NT2/D1 (cell line): ENCODE data around the gene RERE.
A peak's percentile ranks its signal among the peaks of the same experiment; 100 is the strongest.

Experiments used
- DNase-seq: peaks from one replicate; pipeline ENCODE4 v3.0.0-alpha.2; 2011; ENCODE audit warnings: low read depth, low spot score
- H3K27me3 ChIP-seq: 2 replicates; pipeline ENCODE4 v1.6.0; 2011; ENCODE audit warnings: mild to moderate bottlenecking; ENCODE audit not compliant: insufficient read length, insufficient read depth
- H3K36me3 ChIP-seq: 2 replicates; pipeline ENCODE4 v1.6.1; 2011; ENCODE audit warnings: mild to moderate bottlenecking, low read length, mixed read lengths; ENCODE audit not compliant: insufficient read depth, insufficient read length
- H3K4me1 ChIP-seq: 2 replicates; pipeline ENCODE4 v1.5.1; 2011; ENCODE audit not compliant: insufficient read depth, insufficient read length
- H3K4me3 ChIP-seq: 2 replicates; pipeline ENCODE4 v1.5.1; 2011; ENCODE audit warnings: low read depth; ENCODE audit not compliant: insufficient read length
- H3K9ac ChIP-seq: 2 replicates; pipeline ENCODE4 v1.6.0; 2011; ENCODE audit warnings: low read depth; ENCODE audit not compliant: insufficient read length
- H3K9me3 ChIP-seq: 2 replicates; pipeline ENCODE4 v1.5.1; 2011; ENCODE audit warnings: mild to moderate bottlenecking, low read length; ENCODE audit not compliant: insufficient read depth
- SUZ12 ChIP-seq: IDR thresholded peaks from 2 replicates; pipeline ENCODE4 v1.6.1; 2011; ENCODE audit not compliant: insufficient read length, insufficient read depth; ENCODE audit errors: extremely low read depth
- YY1 ChIP-seq: IDR thresholded peaks from 2 replicates; pipeline ENCODE4 v1.6.1; 2011; ENCODE audit not compliant: insufficient read length, insufficient read depth
- ZNF274 ChIP-seq: IDR thresholded peaks from 2 replicates; pipeline ENCODE4 v1.6.1; 2011; ENCODE audit warnings: mild to moderate bottlenecking, low read depth, low read length

RERE gene

DNA sequence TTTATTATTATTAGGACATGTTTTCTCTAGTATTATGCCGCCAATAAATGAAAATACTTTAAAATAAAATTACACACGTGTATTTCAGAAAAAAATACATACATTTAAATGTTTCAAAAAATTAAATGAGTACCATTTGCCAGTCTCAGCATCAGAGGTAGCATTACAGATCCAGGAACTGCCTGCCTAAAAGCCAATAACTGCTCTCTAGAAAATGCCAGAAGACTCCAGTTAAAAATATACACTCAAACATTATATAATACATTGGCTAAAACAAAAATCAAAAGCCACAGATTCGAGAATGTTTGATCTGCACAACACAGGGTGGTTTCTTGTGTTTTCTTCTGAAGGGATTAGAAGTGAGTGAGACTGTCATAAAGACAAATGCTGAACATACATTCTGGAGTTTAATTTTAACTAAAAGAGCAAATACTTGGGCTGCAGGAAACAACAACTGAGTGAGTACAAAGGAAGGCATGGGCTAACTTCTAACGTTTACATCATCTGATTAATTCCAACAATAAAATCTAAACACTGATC lies 105.5 kb downstream of the RERE start:
- Histone ChIP-seq H3K9ac (no peak overlapping the region), H3K9me3 (no peaks in the 10 kb centered on the region), H3K4me3 (no peak overlapping the region), H3K4me1 (no peaks in the 10 kb centered on the region), H3K27me3 (no peaks in the 10 kb centered on the region), H3K36me3 (no peaks in the 10 kb centered on the region)
- TF ChIP-seq YY1: no peak
- TF ChIP-seq ZNF274: no peak
- no peak for TF ChIP-seq SUZ12
- DNase-seq: no peak

GRCh38 chr1:8711151-8711550 lies 106.3 kb downstream of the RERE start:
- Histone ChIP-seq H3K4me1 (no peaks in the 10 kb centered on the region), H3K9ac (no peak overlapping the region), H3K27me3 (no peaks in the 10 kb centered on the region), H3K9me3 (no peaks in the 10 kb centered on the region), H3K36me3 (no peaks in the 10 kb centered on the region), H3K4me3 (no peak overlapping the region)
- DNase-seq: no peak
- TF ChIP-seq SUZ12: no peak
- no peak for TF ChIP-seq YY1
- TF ChIP-seq ZNF274: no peak

DNA sequence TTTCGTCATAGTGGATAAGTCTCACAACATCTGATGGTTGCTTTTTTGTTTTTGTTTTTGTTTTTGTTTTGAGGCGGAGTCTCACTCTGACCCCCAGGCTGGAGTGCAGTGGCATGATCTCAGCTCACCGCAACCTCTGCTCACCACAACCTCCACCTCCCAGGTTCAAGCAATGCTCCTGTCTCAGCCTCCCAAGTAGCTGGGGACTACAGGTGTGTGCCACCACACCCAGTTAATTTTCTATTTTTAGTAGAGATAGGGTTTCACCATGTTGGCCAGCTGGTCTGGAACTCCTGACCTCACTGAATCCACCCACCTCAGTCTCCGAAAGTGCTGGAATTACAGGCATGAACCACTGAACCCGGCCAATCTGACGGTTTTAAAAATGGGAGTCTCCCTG lies 109.2 kb downstream of the RERE start:
- Histone ChIP-seq H3K4me3 (no peak overlapping the region), H3K4me1 (no peaks in the 10 kb centered on the region), H3K27me3 (no peaks in the 10 kb centered on the region), H3K36me3 (no peaks in the 10 kb centered on the region), H3K9me3 (no peaks in the 10 kb centered on the region), H3K9ac (no peak overlapping the region)
- TF ChIP-seq SUZ12 (no peak), YY1 (no peak), ZNF274 (no peak)
- no peak for DNase-seq

- no peak for DNase-seq
- Histone ChIP-seq H3K9ac (no peak overlapping the region), H3K27me3 (no peaks in the 10 kb centered on the region), H3K36me3 (no peaks in the 10 kb centered on the region), H3K9me3 (no peaks in the 10 kb centered on the region), H3K4me1 (no peaks in the 10 kb centered on the region), H3K4me3 (no peak overlapping the region)
- no peak for TF ChIP-seq YY1
- no peak for TF ChIP-seq ZNF274
- TF ChIP-seq SUZ12: no peak
These were observed 110.4 kb downstream of the RERE start for GRCh38 chr1:8706995-8707396.

GRCh38 chr1:8706291-8706690 lies 111.1 kb downstream of the RERE start:
- Histone ChIP-seq H3K9ac (no peak overlapping the region), H3K9me3 (no peaks in the 10 kb centered on the region), H3K4me3 (no peak overlapping the region), H3K4me1 (no peaks in the 10 kb centered on the region), H3K27me3 (no peaks in the 10 kb centered on the region), H3K36me3 (no peaks in the 10 kb centered on the region)
- no peak for DNase-seq
- TF ChIP-seq YY1 (no peak), ZNF274 (no peak), SUZ12 (no peak)

GRCh38 chr1:8704866-8705506 lies 112.5 kb downstream of the RERE start:
- H3K4me1 ChIP-seq: no peaks in the 10 kb centered on the region
- DNase-seq: no peak
- H3K27me3 ChIP-seq: no peaks in the 10 kb centered on the region
- TF ChIP-seq ZNF274: no peak
- TF ChIP-seq SUZ12: no peak
- TF ChIP-seq YY1: no peak
- no peaks in the 10 kb centered on the region for H3K36me3 ChIP-seq
- no peak overlapping the region for H3K4me3 ChIP-seq
- no peaks in the 10 kb centered on the region for H3K9me3 ChIP-seq
- H3K9ac ChIP-seq: no peak overlapping the region

DNA sequence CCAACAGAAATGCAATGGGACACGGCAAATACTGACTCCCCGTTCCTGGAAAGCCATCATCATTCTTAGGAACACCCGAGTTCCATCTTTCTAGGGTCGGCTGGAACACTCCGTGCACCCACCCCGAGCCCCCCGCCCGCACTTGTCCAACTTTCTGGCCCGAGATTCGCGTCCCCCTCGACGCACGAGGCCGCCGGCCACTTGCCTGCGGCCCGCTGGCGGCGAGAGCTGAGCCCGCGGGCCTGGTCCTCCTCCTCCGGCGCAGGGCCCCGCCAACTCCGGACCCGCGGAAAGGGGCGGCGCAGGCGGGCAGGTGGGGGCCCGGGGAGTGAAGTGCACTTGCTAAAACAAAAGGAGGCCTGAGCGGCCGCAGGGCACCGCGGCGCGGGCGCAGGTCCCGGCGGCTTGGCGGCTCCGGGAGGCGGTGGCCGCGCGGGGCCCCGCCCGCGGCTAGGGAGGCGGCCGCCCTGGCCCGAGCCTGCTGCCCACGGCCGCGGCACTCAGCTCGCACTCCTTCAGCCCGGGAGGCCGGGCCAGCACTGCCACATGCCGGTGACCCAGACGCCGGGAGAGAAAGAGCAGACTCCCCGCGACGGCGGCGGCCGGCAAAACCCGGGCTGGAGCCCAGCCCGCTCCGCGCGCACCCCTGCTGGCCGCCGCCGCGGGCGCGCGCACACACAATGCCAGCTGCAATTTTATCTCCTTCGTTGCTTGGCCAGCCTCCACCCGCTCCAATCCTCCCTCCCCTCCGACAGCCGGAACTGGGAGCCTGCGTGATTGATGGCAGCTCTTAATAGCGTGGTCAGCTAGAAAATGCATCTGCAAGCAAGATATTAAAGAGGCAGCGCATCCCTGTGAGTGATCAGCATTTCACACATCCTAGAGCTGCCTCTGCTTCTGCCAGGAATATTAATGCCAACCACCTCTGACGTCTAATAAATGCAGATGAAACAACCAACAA lies 114.3 kb downstream of the RERE start:
- H3K9me3 ChIP-seq: no peaks in the 10 kb centered on the region
- H3K36me3 ChIP-seq: peaks cover 3% of the 10 kb centered on the region
- H3K4me3 ChIP-seq: peak overlapping the region; percentile 58
- H3K4me1 ChIP-seq: no peaks in the 10 kb centered on the region
- no peaks in the 10 kb centered on the region for H3K27me3 ChIP-seq
- peak; percentile 57 for DNase-seq
- peak overlapping the region; percentile 76 for H3K9ac ChIP-seq
- TF ChIP-seq ZNF274 (no peak), YY1 (no peak), SUZ12 (no peak)
